Adrenal gland (tissue), 12 donors: Measurements from ENCODE around the gene STON2. TPM values are rescaled to one million over a fixed set of nuclear protein-coding genes. Genes with fewer than 3 reads are reported as not detected.

Experiments used
- DNase-seq, 7 donors: peaks; one replicate each; pipeline ENCODE4 v3.0.0-alpha.2; 2019 to 2020
- H3K27ac ChIP-seq, 5 donors: fragments of 200-600 bp; sonication (generic) in 4 of 5; 1 replicate in 3 of 5; 2 replicates in 2 of 5; pipeline versions ENCODE4 v1.5.1 to v1.8.0; 2016 to 2020; ENCODE audit warnings: mild to moderate bottlenecking in 1 of 5
- H3K27me3 ChIP-seq: fragments of 200-600 bp; 2 replicates; pipeline ENCODE4 v1.8.0; 2021
- H3K36me3 ChIP-seq, 2 donors: fragments of 200-600 bp; replicated peaks in 1 of 2; 1 replicate in 1 of 2; 2 replicates in 1 of 2; pipeline versions ENCODE4 v1.5.1 to v1.8.0; 2018 to 2022
- H3K4me1 ChIP-seq, 2 donors: fragments of 200-600 bp; replicated peaks in 1 of 2; 1 replicate in 1 of 2; 2 replicates in 1 of 2; pipeline versions ENCODE4 v1.5.1 to v1.8.0; 2018 to 2021
- H3K4me3 ChIP-seq, 4 donors: fragments of 200-600 bp; sonication (generic) in 3 of 4; one replicate each; pipeline ENCODE4 v1.5.1; 2016 to 2018
- H3K9me3 ChIP-seq, 3 donors: fragments of 200-600 bp; sonication (generic) in 1 of 3; replicated peaks in 1 of 3; 1 replicate in 2 of 3; 2 replicates in 1 of 3; pipeline versions ENCODE4 v1.5.1 to v1.8.0; 2016 to 2021
- POLR2A ChIP-seq, 2 donors: fragments of 450-650 bp; IDR thresholded peaks; one replicate each; pipeline ENCODE4 v1.6.1; 2017; ENCODE audit warnings: antibody characterized with exemption in 2 of 2, mild to moderate bottlenecking in 2 of 2, moderate library complexity in 1 of 2
- whole genome bisulfite sequencing, 4 donors: extraction: QIAGEN DNeasy Blood & Tissue Kit in 2 of 4; methylation state at CpG; one replicate each; pipeline versions ENCODE4 v1.1.5 to v1.1.7; 2013 to 2017; 5-methylcytosine and 5-hydroxymethylcytosine counted together
- intact Hi-C, 2 donors: fragments of 100-400 bp; cut with DNase I; formaldehyde crosslinking; loops; one replicate each; pipeline versions ENCODE4 v1.14.1 to v1.15.0; 2022 to 2023
- polyA plus RNA-seq, 3 donors: library from polyadenylated mRNA; stranded (reverse); fragments of 200-250 nt in 2 of 3; fragments of 350-450 nt in 1 of 3; fragmentation: Illumina TruSeq in 1 of 3; extraction: RNeasy Lipid Tissue Mini Kit (QIAGEN cat#74804) in 1 of 3; gene quantifications; one replicate each; pipeline ENCODE4 v1.2.3, GENCODE V29; 2013 to 2014
- total RNA-seq, 9 donors: library from RNA; depleted of rRNA in 4 of 9; stranded (reverse); fragments of >200 nt in 4 of 9; fragments of 120-200 nt in 1 of 9; fragmentation: NEBNext Ultra II Directional in 1 of 9; extraction: Animal tissue kit (Norgen Biotek cat#: 25700) in 1 of 9; gene quantifications; one replicate each; pipeline versions ENCODE4 v1.1.0 to v1.2.4, GENCODE V29; 2013 to 2023
- TF ChIP-seq, protein P1 (sequence below), 6 experiments: fragments of 450-650 bp in 4 of 6; fragments of 200-600 bp in 2 of 6; sonication (generic) in 1 of 6; IDR thresholded peaks; 1 replicate in 5 of 6; 2 replicates in 1 of 6; pipeline versions ENCODE4 v1.5.1 to v1.8.0; 2016 to 2021; ENCODE audit warnings: antibody characterized with exemption in 6 of 6, mild to moderate bottlenecking in 2 of 6, moderate library complexity in 1 of 6
- donor health status: healthy with polysubstance abuse.
- donor health status: Bipolar disorder and iron deficiency.
- donor health status: DM: yes; HTN: yes; CAD: no.
- donor health status: DM: no; HTN: no; CAD: no.
- donor health status: DM: no; HTN: no; CAD: no.
- donor health status: DM: yes; HTN: yes; CAD: no.

The STON2 gene
- total and polyA plus RNA-seq, 12 donors = 0.62 to 15.4 (median 6.7) TPM

DNA sequence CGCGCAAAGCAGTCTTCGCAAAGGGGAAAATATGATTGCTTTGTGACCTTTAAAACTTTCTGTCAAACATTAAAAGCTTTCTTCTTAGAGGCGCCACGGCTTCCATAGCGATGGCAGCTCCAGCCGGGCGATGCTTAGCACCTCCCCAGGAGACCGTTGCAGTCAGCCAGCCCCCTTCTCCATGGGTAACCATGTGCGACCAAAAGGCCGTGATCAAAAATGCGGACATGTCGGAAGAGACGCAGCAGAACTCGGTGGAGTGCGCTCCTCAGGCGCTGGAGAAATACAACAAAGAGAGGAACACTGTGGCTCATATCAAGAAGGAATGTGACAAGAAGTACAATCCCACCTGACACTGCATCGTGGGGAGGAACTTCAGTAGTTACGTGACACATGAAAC lies 12.7 kb upstream of the STON2 start:
- Histone ChIP-seq H3K27ac (no peak overlapping the region), H3K36me3 (no peaks in the 10 kb centered on the region), H3K4me3 (no peak overlapping the region), H3K27me3 (no peaks in the 10 kb centered on the region), H3K9me3 (no peaks in the 10 kb centered on the region), H3K4me1 (no peaks in the 10 kb centered on the region)
- WGBS, 4 donors = 79 to 82% (median 81%) methylated on average over 14 to 19 of the region's 19 CpGs
- TF ChIP-seq POLR2A (IDR thresholded peaks at IDR 0.05) = no peak
- TF ChIP-seq, protein P1, sequence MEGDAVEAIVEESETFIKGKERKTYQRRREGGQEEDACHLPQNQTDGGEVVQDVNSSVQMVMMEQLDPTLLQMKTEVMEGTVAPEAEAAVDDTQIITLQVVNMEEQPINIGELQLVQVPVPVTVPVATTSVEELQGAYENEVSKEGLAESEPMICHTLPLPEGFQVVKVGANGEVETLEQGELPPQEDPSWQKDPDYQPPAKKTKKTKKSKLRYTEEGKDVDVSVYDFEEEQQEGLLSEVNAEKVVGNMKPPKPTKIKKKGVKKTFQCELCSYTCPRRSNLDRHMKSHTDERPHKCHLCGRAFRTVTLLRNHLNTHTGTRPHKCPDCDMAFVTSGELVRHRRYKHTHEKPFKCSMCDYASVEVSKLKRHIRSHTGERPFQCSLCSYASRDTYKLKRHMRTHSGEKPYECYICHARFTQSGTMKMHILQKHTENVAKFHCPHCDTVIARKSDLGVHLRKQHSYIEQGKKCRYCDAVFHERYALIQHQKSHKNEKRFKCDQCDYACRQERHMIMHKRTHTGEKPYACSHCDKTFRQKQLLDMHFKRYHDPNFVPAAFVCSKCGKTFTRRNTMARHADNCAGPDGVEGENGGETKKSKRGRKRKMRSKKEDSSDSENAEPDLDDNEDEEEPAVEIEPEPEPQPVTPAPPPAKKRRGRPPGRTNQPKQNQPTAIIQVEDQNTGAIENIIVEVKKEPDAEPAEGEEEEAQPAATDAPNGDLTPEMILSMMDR (IDR thresholded peaks at IDR 0.05) = no peak
- intact Hi-C loops = no loop called here
- no peak for DNase-seq

GRCh38 chr14:81408595-81408994 lies 8.5 kb upstream of the STON2 start:
- H3K27ac ChIP-seq = no peak overlapping the region
- no peaks in the 10 kb centered on the region for H3K4me1 ChIP-seq
- WGBS, 4 donors = 36 to 71% (median 54%) methylated on average over 1 of the region's 1 CpG
- no peaks in the 10 kb centered on the region for H3K9me3 ChIP-seq
- H3K4me3 ChIP-seq = no peak overlapping the region
- H3K36me3 ChIP-seq = no peaks in the 10 kb centered on the region
- no peak for TF ChIP-seq POLR2A (IDR thresholded peaks at IDR 0.05)
- TF ChIP-seq, protein P1 (IDR thresholded peaks at IDR 0.05) = no peak
- no peaks in the 10 kb centered on the region for H3K27me3 ChIP-seq
- intact Hi-C loops = no loop called here
- no peak for DNase-seq

DNA sequence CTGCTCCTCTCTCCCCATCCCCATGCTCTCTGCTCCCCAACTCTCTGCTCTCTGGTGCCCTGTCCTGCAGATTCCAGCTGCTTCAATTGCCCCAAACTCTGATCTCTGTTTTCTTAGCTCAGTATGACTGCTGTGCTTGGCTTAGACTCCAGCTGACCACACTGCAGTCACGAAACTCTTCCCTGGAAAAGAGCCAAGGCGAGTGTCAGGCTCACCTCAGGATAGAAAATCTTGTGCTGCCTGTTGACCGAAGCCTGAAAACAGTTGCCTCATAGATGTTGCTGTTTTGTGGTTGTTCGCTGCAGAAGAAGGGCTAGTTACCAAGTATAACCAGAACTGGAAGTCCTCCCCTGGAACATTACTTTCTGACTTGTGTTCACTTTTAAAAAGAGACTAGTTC lies 6.7 kb upstream of the STON2 start:
- intact Hi-C loops = no loop called here
- H3K27ac ChIP-seq = no peak overlapping the region
- H3K9me3 ChIP-seq = no peaks in the 10 kb centered on the region
- WGBS, 4 donors = 41 to 58% (median 48%) methylated on average over 4 of the region's 4 CpGs
- H3K4me1 ChIP-seq = no peaks in the 10 kb centered on the region
- TF ChIP-seq, protein P1 (IDR thresholded peaks at IDR 0.05) = no peak
- no peak for TF ChIP-seq POLR2A (IDR thresholded peaks at IDR 0.05)
- no peaks in the 10 kb centered on the region for H3K36me3 ChIP-seq
- H3K4me3 ChIP-seq = no peak overlapping the region
- DNase-seq = peak in 4 of 7 donors; percentile 21 to 35 (median 25)
- no peaks in the 10 kb centered on the region for H3K27me3 ChIP-seq

- DNase-seq = no peak
- Histone ChIP-seq H3K9me3 (no peaks in the 10 kb centered on the region), H3K27me3 (no peaks in the 10 kb centered on the region), H3K4me3 (no peak overlapping the region), H3K4me1 (no peaks in the 10 kb centered on the region), H3K27ac (no peak overlapping the region), H3K36me3 (no peaks in the 10 kb centered on the region)
- intact Hi-C loops = no loop called here
- WGBS, 4 donors = 75 to 89% (median 80%) methylated on average over 2 of the region's 2 CpGs
- no peak for TF ChIP-seq POLR2A (IDR thresholded peaks at IDR 0.05)
- TF ChIP-seq, protein P1 (IDR thresholded peaks at IDR 0.05) = no peak
Measured at GRCh38 chr14:81402123-81402495, 2.0 kb upstream of the STON2 start.
